ENCODE measurements around the gene C4BPB.
A peak's percentile ranks its signal among the peaks of the same experiment; 100 is the strongest.

The C4BPB gene

DNA sequence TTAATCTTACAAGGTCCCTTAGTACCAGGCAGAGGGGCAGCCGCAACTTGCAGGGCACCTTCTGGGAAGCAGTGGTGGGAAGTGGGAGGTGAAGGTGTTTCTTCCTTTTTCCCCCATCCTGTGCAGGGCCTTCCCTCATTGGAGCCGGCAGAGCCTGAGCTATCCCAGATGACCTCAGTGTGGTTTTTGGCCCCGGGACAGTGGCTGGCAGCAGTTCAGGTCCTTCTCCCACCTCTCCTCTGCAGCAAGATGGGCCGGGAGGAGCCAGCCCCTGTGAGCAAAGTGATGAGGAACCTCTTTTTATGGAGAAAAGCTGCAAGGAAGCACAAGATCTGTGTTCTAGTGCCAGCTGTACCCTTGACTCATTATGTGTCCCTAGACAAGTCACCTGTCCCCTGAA lies 28.8 kb upstream of the C4BPB start:
- no peak for DNase-seq (ENCODE audit: low read depth in 2 of 2)

GRCh38 chr1:207060596-207060995 lies 28.1 kb upstream of the C4BPB start:
- no peak for DNase-seq (ENCODE audit: low read depth in 2 of 2)

DNA sequence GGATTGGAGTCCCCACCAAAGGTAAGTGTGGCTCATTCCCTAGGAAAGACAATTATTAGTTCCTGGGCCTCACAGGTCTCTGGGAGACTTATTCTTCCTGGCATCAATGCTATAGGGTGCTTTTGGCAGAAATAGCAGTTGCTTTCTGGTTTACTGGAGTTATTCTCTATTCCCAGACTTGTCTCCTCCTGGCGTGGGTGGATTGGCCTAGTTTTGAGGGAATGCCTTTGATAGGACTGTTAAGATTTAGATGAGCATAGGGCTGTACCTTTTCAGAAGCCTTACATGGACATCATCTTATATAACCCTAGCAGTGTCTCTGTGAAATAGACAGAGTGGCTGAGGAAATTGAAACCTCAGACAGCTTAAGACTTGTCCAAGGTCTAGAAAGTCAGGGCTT lies 26.6 kb upstream of the C4BPB start:
- no peak for DNase-seq (ENCODE audit: low read depth in 2 of 2)

GRCh38 chr1:207063014-207063413 lies 25.6 kb upstream of the C4BPB start:
- no peak for DNase-seq (ENCODE audit: low read depth in 2 of 2)

- no peak for DNase-seq (ENCODE audit: low read depth in 2 of 2)
Measured at GRCh38 chr1:207064561-207064960, 24.1 kb upstream of the C4BPB start.

- no peak for DNase-seq (ENCODE audit: low read depth in 2 of 2)
Measured at GRCh38 chr1:207067185-207067584, 21.5 kb upstream of the C4BPB start.

DNA sequence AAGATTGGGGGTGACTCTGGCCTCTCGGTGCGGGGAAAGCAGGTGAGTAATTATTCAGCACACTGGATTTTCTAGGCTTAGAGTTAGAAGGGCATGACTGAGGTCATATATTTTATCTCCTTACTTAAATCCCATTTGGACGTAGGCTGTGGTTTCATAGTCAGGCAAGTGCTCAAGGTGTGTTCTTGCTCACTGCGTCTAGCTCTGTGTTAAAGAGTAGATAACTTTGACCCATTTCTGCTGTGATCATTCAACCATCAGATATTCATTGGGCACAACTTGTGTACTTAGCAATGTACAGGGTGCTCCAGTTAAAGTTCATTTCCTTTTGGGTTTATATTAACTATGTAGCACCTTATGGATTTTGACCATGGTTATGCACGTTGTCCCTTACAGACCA lies 21.0 kb upstream of the C4BPB start:
- no peak for DNase-seq (ENCODE audit: low read depth in 2 of 2)

GRCh38 chr1:207069061-207069460 lies 19.6 kb upstream of the C4BPB start:
- no peak for DNase-seq (ENCODE audit: low read depth in 2 of 2)

DNA sequence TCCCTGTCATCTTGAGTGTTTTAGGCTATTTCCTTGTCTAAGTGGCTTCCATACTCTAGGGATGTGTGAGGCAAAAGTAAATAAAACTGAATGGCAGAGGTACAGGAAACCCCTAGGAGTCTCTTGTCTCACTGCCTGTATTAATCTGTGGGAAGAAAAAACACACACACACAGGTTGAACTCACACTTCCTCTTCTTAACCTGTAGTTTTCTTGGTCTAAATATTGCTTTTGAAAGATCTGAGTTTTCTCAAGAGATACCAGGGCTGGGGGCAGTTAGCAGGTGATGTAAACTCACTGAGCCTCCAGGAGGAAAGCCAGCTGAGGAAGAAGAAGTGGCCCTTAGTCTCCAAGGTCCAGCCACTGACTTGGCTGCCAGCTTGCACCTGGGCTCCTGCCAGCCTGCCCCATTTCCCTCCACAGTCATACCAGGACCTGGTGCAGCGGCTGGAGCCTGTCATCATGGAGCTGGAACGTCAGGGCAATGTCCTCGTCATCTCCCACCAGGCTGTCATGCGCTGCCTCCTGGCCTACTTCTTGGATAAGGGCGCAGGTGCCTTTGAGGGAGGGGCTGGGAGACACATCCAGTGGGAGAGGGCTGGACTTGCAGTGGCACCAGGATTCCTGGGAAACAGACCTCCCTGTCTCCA lies 18.7 kb upstream of the C4BPB start:
- DNase-seq (ENCODE audit: low read depth in 2 of 2): no peak

- no peak for DNase-seq (ENCODE audit: low read depth in 2 of 2)
Measured at GRCh38 chr1:207070811-207071210, 17.8 kb upstream of the C4BPB start.

- DNase-seq (ENCODE audit: low read depth in 2 of 2): no peak
Measured at GRCh38 chr1:207071426-207071825, 17.2 kb upstream of the C4BPB start.

- no peak for DNase-seq (ENCODE audit: low read depth in 2 of 2)
Measured at GRCh38 chr1:207072233-207072632, 16.4 kb upstream of the C4BPB start.

DNA sequence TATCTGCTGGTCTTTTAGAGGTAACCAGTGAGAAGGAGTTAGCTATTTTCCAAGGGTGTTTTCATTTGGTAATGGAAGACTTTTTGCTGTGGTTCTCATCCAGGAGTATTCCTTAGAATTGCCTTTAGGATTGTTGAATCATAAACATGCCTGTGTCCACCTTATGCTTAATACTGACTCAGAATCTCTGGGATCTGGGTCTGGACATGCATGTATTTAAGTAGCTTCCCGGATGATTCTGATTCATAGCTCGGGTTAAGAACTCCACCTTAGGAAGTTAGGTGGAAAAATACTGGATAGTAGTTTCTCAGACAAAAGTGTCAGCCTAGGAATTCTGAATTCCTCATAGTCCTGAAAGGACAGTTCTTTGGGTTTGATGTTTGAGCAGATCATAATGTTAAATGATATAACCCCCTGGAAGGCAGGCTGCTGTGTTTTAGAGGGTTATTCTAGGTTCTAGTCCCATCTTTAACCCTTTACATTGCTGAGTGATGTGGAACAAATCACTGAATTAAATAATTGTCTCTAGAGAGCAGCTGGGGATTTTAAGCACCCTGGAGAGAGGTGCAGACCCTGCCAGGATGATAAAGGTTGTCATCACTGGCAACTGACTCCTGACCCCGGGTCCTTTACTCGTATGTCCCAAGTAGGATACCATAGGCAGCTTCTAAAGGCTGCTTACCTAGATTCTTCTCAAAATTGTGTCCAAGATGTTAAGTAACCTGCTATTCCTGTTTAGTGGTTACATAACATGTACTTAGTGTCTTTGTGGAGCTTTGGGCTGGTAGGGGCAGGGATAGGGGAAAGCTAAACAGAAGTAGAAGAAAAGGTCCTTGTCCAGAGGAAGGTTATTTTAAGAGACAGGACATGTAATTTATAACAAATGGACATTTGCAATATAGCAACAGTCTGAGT lies 14.5 kb upstream of the C4BPB start:
- DNase-seq (ENCODE audit: low read depth in 2 of 2): no peak

DNA sequence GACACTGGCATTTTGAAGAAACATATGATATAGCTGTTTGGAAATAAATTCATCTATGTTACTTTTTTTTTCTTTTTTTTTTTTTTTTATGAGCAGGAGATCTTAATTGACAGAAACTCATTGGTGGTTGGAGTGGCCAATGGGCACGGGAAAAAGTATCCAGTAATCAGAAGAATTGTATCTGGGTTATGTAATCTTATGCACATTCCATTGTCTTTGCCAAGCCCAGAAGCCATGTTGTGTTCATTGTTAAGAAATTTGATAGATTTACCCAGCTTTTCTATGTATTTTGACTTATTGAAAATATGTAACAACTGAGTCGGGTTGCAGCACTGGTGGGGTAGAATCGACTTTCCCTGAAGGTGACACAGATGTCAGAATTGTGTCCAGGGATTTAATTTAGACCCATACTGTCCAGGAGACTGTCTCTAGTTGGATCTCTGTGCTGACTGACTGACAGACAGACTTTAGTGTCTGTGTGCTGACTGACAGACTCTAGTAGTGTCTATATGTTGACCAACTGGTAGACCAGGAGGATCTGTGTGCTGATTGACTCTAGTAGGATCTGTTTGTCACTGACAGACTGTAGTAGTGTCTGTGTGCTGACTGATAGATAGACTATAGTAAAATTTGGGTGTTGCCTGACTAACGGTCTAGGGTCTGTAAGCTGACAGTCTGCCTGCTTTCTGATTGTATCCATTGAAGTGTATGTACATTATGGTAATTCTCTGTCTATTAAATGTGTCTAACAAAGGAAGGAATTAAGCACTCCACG lies 12.3 kb upstream of the C4BPB start:
- DNase-seq (ENCODE audit: low read depth in 2 of 2): no peak

- no peak for DNase-seq (ENCODE audit: low read depth in 2 of 2)
Measured at GRCh38 chr1:207077012-207077411, 11.6 kb upstream of the C4BPB start.

GRCh38 chr1:207077470-207078377 lies 10.9 kb upstream of the C4BPB start:
- peak; percentile 23 to 57 for DNase-seq (ENCODE audit: low read depth in 2 of 2)

- DNase-seq (ENCODE audit: low read depth in 2 of 2): no peak
Measured at GRCh38 chr1:207078578-207079132, 10.0 kb upstream of the C4BPB start.

GRCh38 chr1:207079706-207080241 lies 8.9 kb upstream of the C4BPB start:
- no peak for DNase-seq (ENCODE audit: low read depth in 2 of 2)

GRCh38 chr1:207081088-207081487 lies 7.6 kb upstream of the C4BPB start:
- no peak for DNase-seq (ENCODE audit: low read depth in 2 of 2)

- DNase-seq (ENCODE audit: low read depth in 2 of 2): no peak
Measured at GRCh38 chr1:207081806-207082205, 6.9 kb upstream of the C4BPB start.

DNA sequence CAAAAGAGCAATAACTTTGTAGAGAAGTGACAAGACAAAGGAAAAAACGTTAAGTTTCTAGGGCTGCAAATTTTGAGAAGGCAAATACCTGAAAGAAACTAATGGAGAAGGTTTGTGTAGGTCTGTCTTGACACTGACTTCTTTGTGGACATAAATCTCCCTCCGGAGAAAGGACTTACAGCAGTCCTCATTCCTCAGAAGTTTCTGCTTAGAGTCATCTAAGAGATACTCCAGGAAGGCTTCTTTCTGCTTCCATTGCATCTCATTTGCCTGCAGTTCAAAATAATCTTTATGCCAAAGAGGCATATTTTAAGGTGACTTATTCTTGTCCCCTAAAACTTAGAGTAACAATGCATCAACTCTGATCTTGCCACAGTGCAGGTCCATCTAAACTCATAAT lies 4.4 kb upstream of the C4BPB start:
- no peak for DNase-seq (ENCODE audit: low read depth in 2 of 2)
